GM18519 (cell line): ENCODE measurements around the gene DCANP1.
"Not testable (repeated sequence)": the region's sequence is repeated elsewhere in the genome, so short reads cannot be mapped to it uniquely, and the experiment has no call there.

Experiments
- ATAC-seq: cut with Tn5 transposase; IDR thresholded peaks from one replicate; pipeline ENCODE4 v1.9.1; 2021; ENCODE audit warnings: mild to moderate bottlenecking, moderate library complexity; ENCODE audit not compliant: unreplicated experiment, low FRiP score

DCANP1 gene

DNA sequence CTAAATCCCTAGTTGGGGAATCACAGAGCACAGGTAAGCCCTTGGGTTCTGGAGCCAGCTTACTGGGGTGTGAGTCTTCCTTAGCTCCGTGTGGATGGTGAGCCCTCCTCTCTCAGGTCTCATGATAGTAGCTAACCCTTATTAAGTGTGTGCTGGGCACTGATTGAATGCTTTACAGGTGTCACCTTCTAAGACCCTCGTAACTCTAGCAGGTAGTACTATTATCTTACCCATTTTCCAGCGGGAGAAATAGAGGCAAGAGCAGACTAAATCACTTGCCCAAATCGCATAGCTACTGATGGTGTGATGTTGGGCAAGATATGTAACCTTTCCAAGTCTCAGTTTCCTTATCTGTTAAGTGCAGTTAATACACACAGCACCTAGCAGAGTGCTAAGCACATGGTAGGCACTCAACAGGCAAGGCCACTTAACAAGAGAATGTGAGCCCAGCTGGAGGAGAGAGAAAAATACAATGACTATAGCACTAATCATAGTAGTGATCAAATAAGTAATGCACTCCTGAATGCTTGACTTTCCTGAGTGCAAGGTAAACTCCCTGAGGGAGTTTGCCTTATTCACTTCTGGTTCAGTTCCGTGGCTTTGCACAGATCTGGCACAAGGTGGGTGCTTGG lies at the start of gene DCANP1:
DCANP1 (minus strand) TSS at position 51 of the 632 bp plus-strand sequence. CDS start 240 bp downstream, outside the sequence.
- ATAC-seq = no peak

DNA sequence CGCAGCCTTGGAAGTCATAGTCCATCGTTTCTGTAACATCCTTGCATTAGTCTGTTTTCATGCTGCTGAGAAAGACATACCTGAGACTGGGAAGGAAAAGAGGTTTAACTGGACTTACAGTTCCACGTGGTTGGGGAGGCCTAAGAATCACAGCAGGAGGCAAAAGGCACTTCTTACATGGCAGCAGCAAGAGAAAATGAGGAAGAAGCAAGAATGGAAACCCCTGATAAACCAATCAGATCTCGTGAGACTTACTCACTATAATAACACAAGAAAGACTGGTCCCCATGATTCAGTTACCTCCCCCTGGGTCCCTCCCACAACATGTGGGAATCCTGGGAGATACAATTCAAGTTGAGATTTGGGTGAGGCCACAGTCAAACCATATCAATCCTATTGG lies 48.4 kb upstream of the DCANP1 start:
- ATAC-seq = not testable (repeated sequence)

DNA sequence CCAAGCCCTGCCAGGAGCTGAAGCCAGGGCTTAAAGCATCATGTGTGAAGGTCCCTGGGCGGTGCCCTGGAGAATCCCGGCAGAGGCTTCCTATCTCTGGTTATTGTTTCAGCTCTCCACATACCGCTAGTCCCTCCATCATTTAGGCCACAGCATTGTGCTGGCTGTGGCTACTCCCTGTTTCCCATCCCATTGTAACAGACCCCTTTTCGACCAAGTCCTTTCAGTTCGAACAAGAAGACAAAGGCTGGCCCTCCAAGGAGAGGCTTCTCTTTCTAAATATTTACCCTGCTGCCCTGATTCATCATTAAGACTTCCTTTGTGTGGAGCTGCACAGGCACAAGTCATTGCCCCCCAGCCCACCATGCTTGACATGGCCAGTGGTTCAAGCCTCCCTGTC lies 47.0 kb upstream of the DCANP1 start:
- no peak for ATAC-seq

DNA sequence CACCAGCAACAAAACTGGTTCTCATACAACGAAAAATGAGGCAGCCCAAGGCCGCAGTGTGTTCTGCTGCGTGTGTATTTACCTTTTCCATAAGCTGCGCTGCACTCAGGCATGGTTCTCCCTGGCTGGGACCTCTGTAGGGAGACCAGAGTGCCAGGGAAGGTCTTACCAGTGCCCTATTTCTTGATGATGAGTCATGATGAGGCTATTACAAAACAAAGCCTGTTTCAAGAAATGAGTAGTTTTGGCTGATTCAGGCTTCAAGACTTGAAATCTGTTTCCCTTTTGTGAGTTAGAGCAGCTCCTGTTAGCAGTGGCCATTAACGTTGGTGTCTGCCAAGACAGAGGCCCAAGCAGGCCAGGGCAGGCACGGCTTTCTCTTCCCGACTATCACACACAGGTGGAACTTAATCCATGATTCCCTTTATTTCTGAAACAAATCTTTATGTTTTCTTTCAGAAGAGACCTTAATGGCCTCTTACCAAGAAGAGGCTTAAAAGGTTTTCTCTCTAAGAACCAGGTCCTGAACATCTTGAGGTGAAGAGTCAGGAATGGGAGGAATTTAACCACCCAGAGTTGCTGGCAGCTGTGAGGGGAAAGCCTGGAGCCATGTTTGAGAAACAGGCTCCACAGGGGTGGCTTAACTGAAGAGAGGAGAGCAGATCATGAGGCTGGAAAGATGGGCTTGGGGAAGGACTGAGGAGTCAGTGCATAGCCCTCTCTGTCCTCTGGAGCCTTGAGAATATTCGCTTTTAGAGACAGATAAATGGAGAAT lies 46.4 kb upstream of the DCANP1 start:
- ATAC-seq = no peak

GRCh38 chr5:135492319-135492626 lies 45.1 kb upstream of the DCANP1 start:
- no peak for ATAC-seq

GRCh38 chr5:135491552-135492318 lies 44.6 kb upstream of the DCANP1 start:
- ATAC-seq = no peak

- no peak for ATAC-seq
Measured at GRCh38 chr5:135491038-135491551, 43.9 kb upstream of the DCANP1 start.

DNA sequence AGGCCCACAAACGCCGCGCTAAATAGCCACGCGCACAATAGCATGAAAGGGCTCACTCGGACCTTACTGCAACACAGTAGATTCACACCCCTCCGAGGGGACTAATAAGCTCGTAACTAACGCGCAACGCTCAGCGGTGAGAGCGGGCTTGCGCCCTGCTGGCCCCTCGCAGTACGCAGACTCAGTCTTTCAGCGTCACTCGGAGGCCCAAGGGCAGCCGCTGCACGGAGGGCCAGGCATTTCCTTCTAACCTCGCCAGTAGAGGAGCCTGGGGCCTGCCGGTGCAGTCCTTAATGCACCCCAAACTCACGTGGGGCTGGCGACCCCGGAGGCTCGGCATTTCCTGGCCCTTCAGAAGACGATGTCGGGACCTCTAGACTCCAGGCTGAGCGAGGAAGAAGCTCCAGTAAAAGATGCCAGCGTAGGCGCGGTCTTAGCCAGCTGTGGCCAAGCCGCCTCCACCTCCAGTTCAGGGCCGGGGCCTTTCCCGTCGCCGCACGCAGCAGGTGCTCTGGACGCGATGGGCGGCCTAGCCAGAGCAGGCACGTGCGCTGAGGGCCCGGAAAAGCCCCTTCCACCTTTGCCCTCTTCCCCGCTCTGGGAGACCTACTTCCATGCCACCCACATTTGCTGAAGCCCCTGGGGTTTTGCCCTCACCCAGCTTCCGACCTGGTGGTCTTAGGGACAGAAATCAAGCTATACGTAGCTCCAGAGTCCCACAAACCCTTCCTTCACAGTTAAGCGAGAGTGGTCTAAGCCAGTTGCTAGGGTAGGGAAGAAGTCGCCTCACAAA lies 43.3 kb upstream of the DCANP1 start:
- no peak for ATAC-seq

DNA sequence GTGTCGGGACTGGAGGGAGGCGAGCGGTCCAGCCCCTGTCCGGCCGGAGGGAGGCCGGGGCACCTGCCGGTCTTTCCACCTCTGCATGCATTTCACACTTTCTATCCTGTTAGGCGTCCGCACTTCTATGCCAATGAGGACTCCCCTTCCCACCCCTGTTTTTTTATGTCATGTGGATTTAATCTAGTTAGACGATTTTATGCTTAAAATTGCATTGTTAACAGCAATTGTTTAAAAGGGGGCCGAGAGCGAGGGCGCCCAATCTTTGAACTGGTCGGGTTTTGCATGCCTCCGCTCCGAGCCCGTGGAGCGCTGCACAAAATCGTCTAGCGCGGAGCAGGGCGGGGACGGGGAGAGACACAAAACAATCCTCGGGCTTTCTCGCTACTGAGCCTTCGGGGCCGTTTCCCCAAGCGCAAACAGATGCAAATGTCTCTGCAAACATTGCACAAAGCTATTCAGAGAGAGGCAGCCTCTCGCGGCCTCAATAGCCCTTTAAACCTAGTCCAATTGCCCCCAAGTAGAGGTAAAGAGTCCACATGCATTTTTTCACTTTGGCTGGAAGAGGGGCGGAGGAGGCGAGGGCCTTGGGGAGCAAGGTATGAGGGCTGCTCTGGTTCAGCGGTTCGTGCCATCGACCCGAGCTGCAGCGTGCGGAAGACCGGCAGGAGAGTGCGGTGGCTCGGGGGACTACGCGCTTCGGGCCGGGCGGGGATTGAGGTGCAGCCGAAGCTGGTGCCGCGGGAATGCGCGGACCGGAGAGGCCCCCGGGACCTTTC lies 42.5 kb upstream of the DCANP1 start:
- no peak for ATAC-seq

DNA sequence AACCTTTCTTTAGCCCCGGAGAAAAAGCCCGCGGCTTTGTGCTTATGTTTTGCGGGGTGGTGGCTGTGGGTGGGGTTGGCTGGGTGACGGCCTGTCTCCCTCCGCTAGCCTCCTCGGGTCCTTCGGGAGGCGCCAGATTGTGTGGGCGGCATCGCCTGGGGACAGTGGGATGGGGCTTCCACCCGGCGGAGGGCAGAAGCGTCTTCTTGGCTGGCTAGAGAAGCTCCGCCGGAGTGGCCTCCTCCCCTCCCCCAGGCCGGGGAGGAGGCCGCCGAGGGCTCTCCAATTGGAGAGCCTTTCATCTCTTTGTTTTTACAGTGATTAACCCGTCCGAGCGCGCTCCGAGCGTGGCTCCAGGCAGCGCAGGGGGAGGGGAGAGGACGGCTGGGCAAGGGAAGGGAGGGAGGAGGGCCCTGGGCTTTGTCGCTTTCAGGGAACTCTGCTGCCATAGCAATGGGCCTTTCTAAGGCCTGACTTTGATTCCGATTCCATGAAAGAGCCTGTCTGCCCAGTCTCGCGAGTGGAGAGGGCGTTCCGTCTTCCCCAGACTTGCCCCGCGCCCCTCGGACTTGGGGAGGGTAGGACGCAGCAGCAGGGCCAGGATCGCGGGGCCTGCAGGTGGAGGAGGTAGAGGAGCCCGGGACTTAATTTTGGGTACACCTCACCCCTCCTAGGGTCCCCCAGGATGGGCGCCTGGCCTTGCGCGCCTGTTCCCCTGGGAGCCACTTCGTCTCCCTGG lies 41.7 kb upstream of the DCANP1 start:
- no peak for ATAC-seq

- no peak for ATAC-seq
Measured at GRCh38 chr5:135487839-135488514, 40.8 kb upstream of the DCANP1 start.

GRCh38 chr5:135487037-135487395 lies 39.9 kb upstream of the DCANP1 start:
- no peak for ATAC-seq

DNA sequence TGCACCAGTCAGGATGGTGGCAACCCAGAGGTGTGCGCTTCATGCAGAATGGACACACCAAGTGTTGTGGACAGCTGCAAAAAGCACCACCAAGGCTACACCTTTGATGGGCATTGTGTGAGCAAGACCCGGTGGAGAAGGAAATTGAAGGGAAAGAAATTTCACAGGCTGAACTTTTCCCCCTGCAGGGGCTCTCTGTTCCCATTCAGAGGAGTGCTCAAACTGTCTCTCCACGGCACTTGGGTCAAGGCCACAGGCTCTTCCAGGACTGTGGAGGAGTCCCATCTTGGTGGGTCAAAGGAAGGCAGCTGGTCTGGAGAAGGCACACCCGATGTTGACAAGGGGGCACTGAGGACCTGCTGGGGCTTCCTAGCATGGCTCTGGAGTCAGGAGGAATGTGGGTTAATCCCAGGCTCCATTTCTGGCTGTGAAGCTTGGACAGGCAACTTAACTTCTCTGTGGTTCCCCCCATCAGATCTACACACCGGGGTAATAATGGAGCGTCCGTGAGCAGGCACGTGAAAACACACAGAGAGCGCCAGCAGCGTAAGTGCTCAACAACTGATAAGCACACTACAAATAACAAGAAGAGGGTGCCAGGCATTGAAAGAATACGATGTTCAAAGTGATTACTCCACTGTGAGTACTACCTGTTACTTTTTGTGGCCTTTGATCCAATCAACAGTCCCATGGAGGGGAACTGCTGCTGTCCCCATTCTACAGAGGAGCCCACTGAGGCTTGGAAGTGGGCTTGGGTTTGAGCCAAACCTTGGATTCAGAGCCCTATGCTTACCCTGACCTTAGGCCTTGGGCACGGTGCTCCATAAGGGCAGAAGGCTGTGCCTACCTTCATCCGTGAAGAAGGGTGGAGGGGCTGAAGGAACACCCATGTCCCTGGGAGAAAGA lies 39.2 kb upstream of the DCANP1 start:
- no peak for ATAC-seq

DNA sequence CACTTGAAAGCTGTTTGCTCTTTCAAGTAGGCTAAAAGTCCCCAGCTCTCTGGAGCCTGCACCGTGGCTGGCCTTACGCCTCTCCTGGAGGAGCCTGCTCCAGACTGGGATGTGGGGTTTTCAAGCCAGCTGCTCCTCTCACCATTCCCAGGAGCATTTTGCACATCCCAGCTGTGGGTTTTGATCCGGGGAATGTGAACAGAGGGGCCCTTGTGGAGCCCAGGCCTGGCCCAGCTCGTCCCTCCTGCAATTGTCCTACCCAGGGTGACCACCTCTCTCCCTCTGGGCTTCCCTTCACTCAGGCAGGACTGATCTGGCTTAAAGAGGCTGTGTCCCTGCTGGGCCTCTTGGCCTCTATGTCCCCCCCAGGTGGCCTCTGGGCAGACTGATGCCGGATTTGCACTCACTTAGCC lies 37.5 kb upstream of the DCANP1 start:
- no peak for ATAC-seq

- ATAC-seq = no peak
Measured at GRCh38 chr5:135483254-135483653, 36.1 kb upstream of the DCANP1 start.

DNA sequence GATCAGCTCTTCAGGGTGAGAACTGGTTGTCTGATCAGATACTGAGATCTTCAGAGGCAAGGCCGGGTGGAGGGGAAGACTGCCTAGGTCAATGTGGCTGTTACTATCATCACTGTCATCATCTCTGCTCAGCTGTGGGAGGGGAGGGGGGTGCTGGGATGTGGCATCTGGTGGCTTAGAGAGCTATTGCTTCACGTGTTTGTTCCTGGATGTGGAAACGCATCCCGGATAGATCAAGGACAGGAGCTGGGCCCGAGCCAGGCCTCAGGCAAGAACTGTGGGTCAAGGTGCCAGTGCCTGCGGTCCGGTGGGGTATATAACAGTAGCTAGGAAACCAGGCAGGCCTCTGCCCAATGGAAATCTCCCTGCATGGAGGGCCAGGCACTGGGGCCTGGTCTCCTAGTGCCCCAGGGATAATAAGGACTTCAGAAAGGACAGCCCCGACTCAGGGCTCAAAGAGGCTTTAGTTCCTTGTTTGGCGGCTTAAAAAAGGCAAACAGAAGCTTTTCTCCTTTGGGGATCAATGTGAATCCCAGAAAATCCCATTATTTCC lies 35.3 kb upstream of the DCANP1 start:
- no peak for ATAC-seq

DNA sequence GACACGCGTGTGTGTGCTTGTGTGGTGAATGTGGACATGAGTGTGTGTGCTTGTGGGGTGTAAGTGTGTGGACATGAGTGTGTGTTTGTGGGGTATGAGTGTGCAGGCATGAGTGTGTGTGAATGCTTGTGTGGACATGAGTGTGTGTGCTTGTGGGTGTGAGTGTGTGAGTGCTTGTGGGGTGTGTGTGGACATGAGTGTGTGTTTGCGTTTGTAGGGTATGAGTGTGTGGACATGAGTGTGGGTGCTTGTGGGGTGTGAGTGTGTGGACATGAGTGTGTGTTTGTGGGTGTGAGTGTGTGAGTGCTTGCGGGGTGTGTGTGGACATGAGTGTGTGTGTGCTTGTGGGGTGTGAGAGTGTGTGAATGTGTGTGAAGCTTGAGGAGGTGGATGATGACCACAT lies 34.8 kb upstream of the DCANP1 start:
- no peak for ATAC-seq
